H1 (cell line): ENCODE results near the gene LCE2D. TPM values are rescaled to one million over a fixed set of nuclear protein-coding genes. Genes with fewer than 3 reads are reported as not detected.

ENCODE experiments used
- CTCF ChIA-PET: fragments of 300-600 bp; sonication (Branson Sonifier 250); formaldehyde crosslinking; loops from one replicate; lab custom pipeline; 2021; ENCODE audit not compliant: partially characterized antibody; lab: Charles Lee
- POLR2A ChIA-PET: fragments of 300-600 bp; sonication (Branson Sonifier 250); formaldehyde crosslinking; loops from one replicate; lab custom pipeline; 2021; ENCODE audit warnings: inconsistent platforms; ENCODE audit not compliant: partially characterized antibody; lab: Charles Lee
- DNase-seq, 2 experiments: peaks; one replicate each; pipeline versions ENCODE4 v3.0.0 to v3.0.0-alpha.2; 2010 to 2022; ENCODE audit warnings: low spot score in 2 of 2, low read depth in 1 of 2, mixed read lengths in 1 of 2
- FAIRE-seq: peaks from 2 replicates; lab custom pipeline; 2011; peaks lifted over from hg19 to GRCh38; lab: Jason Lieb, UNC
- H2AFZ ChIP-seq: 2 replicates; pipeline ENCODE4 v1.8.1; 2012; ENCODE audit warnings: low read length, inconsistent platforms
- H2AK5ac ChIP-seq: 2 replicates; pipeline ENCODE4 v1.6.1; 2013; ENCODE audit warnings: low read depth, low read length
- H2BK120ac ChIP-seq: replicated peaks from 2 replicates; pipeline ENCODE3; 2013; ENCODE audit warnings: low read depth, low read length, inconsistent platforms
- H2BK12ac ChIP-seq: 2 replicates; pipeline ENCODE4 v1.6.1; 2013; ENCODE audit warnings: low read depth, low read length
- H2BK15ac ChIP-seq: 2 replicates; pipeline ENCODE4 v1.6.1; 2013; ENCODE audit warnings: low read length
- H2BK20ac ChIP-seq: 2 replicates; pipeline ENCODE4 v1.6.1; 2013; ENCODE audit warnings: low read length
- H2BK5ac ChIP-seq: 2 replicates; pipeline ENCODE4 v1.6.1; 2013; ENCODE audit warnings: low read depth, low read length
- H3K14ac ChIP-seq: 2 replicates; pipeline ENCODE4 v1.6.1; 2013; ENCODE audit warnings: inconsistent platforms; ENCODE audit not compliant: insufficient read length
- H3K18ac ChIP-seq: 2 replicates; pipeline ENCODE4 v1.6.1; 2013; ENCODE audit warnings: low read length; ENCODE audit errors: extremely low read depth
- H3K23ac ChIP-seq: 2 replicates; pipeline ENCODE4 v1.6.1; 2013; ENCODE audit warnings: inconsistent platforms; ENCODE audit not compliant: insufficient read length
- H3K23me2 ChIP-seq: 2 replicates; pipeline ENCODE4 v1.6.1; 2013; ENCODE audit warnings: low read depth, low read length
- H3K27ac ChIP-seq: 2 replicates; pipeline ENCODE4 v1.6.1; 2011; ENCODE audit warnings: low read depth, low read length, inconsistent platforms
- H3K27me3 ChIP-seq, 4 experiments: replicated peaks in 1 of 4; 1 replicate in 1 of 4; 2 replicates in 3 of 4; pipeline versions ENCODE4 v1.6.1 to v1.8.1; 2011 to 2013; ENCODE audit warnings: low read length in 3 of 4, mild to moderate bottlenecking in 3 of 4, inconsistent platforms in 2 of 4, mixed read lengths in 2 of 4, moderate library complexity in 1 of 4; ENCODE audit not compliant: control insufficient read depth in 3 of 4, insufficient read depth in 3 of 4; ENCODE audit errors: extremely low read depth in 1 of 4
- H3K36me3 ChIP-seq, 4 experiments: 2 replicates each; pipeline versions ENCODE4 v1.6.1 to v1.8.1; 2011 to 2013; ENCODE audit warnings: mild to moderate bottlenecking in 4 of 4, low read length in 3 of 4, moderate library complexity in 2 of 4, control low read depth in 1 of 4, inconsistent platforms in 1 of 4; ENCODE audit not compliant: insufficient read depth in 4 of 4, control insufficient read depth in 2 of 4
- H3K4ac ChIP-seq: replicated peaks from 2 replicates; pipeline ENCODE3; 2013; ENCODE audit warnings: low read length, low read depth, mixed read lengths, inconsistent platforms; ENCODE audit not compliant: insufficient read length
- H3K4me1 ChIP-seq, 4 experiments: replicated peaks in 1 of 4; 1 replicate in 1 of 4; 2 replicates in 3 of 4; pipeline versions ENCODE4 v1.6.1 to v1.8.1; 2011 to 2013; ENCODE audit warnings: low read length in 3 of 4, inconsistent platforms in 2 of 4, mixed read lengths in 1 of 4; ENCODE audit not compliant: insufficient read depth in 4 of 4, control insufficient read depth in 3 of 4
- H3K4me2 ChIP-seq, 2 experiments: 2 replicates each; pipeline versions ENCODE4 v1.6.1 to v1.8.1; 2011 to 2013; ENCODE audit warnings: low read depth in 2 of 2, low read length in 2 of 2, control low read depth in 1 of 2, inconsistent platforms in 1 of 2, mild to moderate bottlenecking in 1 of 2; ENCODE audit not compliant: insufficient read depth in 1 of 2
- H3K4me3 ChIP-seq, 4 experiments: fragments of 200-600, 300-600 bp in 1 of 4; sonication (generic), shearing (Covaris generic), sonication (Bioruptor Twin) in 1 of 4; 2 replicates each; pipeline versions ENCODE4 v1.5.1 to v1.8.1; 2011 to 2016; ENCODE audit warnings: low read length in 4 of 4, low read depth in 3 of 4, control low read depth in 2 of 4, inconsistent platforms in 2 of 4, mild to moderate bottlenecking in 2 of 4, mixed read lengths in 1 of 4, moderate library complexity in 1 of 4; ENCODE audit not compliant: insufficient read depth in 2 of 4; ENCODE audit errors: extremely low read depth in 1 of 4
- H3K56ac ChIP-seq: replicated peaks from 2 replicates; pipeline ENCODE3; 2013; ENCODE audit warnings: low read depth, mild to moderate bottlenecking, mixed read lengths, low read length, inconsistent platforms; ENCODE audit not compliant: insufficient read length
- H3K79me1 ChIP-seq: 2 replicates; pipeline ENCODE4 v1.6.1; 2013; ENCODE audit warnings: low read depth, low read length, control low read depth
- H3K79me2 ChIP-seq, 2 experiments: 2 replicates each; pipeline versions ENCODE4 v1.6.1 to v1.8.1; 2012 to 2013; ENCODE audit warnings: low read length in 2 of 2, mild to moderate bottlenecking in 2 of 2, inconsistent platforms in 1 of 2; ENCODE audit not compliant: insufficient read depth in 2 of 2, control insufficient read depth in 1 of 2
- H3K9ac ChIP-seq, 4 experiments: replicated peaks in 1 of 4; 1 replicate in 1 of 4; 2 replicates in 3 of 4; pipeline versions ENCODE4 v1.6.1 to v1.8.1; 2011 to 2013; ENCODE audit warnings: low read depth in 3 of 4, low read length in 3 of 4, control low read depth in 2 of 4, mild to moderate bottlenecking in 2 of 4, moderate library complexity in 2 of 4, inconsistent platforms in 1 of 4; ENCODE audit errors: extremely low read depth in 1 of 4
- H3K9me3 ChIP-seq, 2 experiments: 2 replicates each; pipeline versions ENCODE4 v1.6.1 to v1.8.1; 2012 to 2013; ENCODE audit warnings: mild to moderate bottlenecking in 2 of 2, moderate library complexity in 2 of 2, control low read depth in 1 of 2, inconsistent platforms in 1 of 2, low read depth in 1 of 2, low read length in 1 of 2, mixed read lengths in 1 of 2; ENCODE audit not compliant: insufficient read depth in 2 of 2
- H4K20me1 ChIP-seq, 2 experiments: replicated peaks in 1 of 2; 2 replicates each; pipeline versions ENCODE3 to v1.8.1; 2011 to 2013; ENCODE audit warnings: inconsistent platforms in 2 of 2, low read length in 2 of 2, mild to moderate bottlenecking in 1 of 2; ENCODE audit not compliant: insufficient read depth in 2 of 2, control insufficient read depth in 1 of 2
- H4K5ac ChIP-seq: 2 replicates; pipeline ENCODE4 v1.6.1; 2013; ENCODE audit warnings: low read length, low read depth, mixed read lengths, inconsistent platforms; ENCODE audit not compliant: insufficient read length
- H4K8ac ChIP-seq: 2 replicates; pipeline ENCODE4 v1.8.0; 2013; ENCODE audit warnings: mild to moderate bottlenecking, moderate library complexity, low read length, inconsistent platforms; ENCODE audit not compliant: insufficient read depth; ENCODE audit errors: extremely low read depth
- H4K91ac ChIP-seq: replicated peaks from 2 replicates; pipeline ENCODE3; 2013; ENCODE audit warnings: low read length, mixed read lengths, inconsistent platforms; ENCODE audit not compliant: insufficient read length
- ASH2L ChIP-seq: fragments of 200-600, 300-600 bp; sonication (generic); IDR thresholded peaks from one replicate; pipeline ENCODE4 v1.7.1; 2017; ENCODE audit warnings: low read length
- BACH1 ChIP-seq: IDR thresholded peaks from 2 replicates; pipeline ENCODE4 v1.6.1; 2012; ENCODE audit warnings: low read length, improper control_type of control experiment
- CBX5 ChIP-seq: fragments of 300-800, 300-1000 bp; sonication (generic); IDR thresholded peaks from 2 replicates; pipeline ENCODE4 v1.7.1; 2016; ENCODE audit warnings: antibody characterized with exemption, low read length, low read depth
- EGR1 ChIP-seq: IDR thresholded peaks from 2 replicates; pipeline ENCODE4 v1.6.1; 2011; ENCODE audit warnings: low read depth, low read length, borderline replicate concordance
- GABPA ChIP-seq: IDR thresholded peaks from 2 replicates; pipeline ENCODE4 v1.6.1; 2011; ENCODE audit warnings: mild to moderate bottlenecking, low read length, moderate library complexity, borderline replicate concordance; ENCODE audit not compliant: insufficient read depth
- HDAC2 ChIP-seq, 2 experiments: fragments of 300-600 bp in 1 of 2; sonication (generic) in 1 of 2; IDR thresholded peaks; 2 replicates each; pipeline ENCODE4 v1.6.1; 2011 to 2012; ENCODE audit warnings: low read depth in 2 of 2, low read length in 2 of 2, mild to moderate bottlenecking in 2 of 2, moderate library complexity in 2 of 2, borderline replicate concordance in 1 of 2, inconsistent platforms in 1 of 2
- PHF8 ChIP-seq: fragments of 200-600 bp; sonication (generic); conservative IDR thresholded peaks from 2 replicates; pipeline ENCODE4 v1.7.1; 2012; ENCODE audit warnings: low read depth, mild to moderate bottlenecking, inconsistent platforms, low read length, moderate library complexity
- SRF ChIP-seq: IDR thresholded peaks from 2 replicates; pipeline ENCODE4 v1.6.1; 2011; ENCODE audit warnings: mild to moderate bottlenecking, low read depth, low read length, moderate library complexity
- TBP ChIP-seq: IDR thresholded peaks from 2 replicates; pipeline ENCODE4 v1.6.1; 2011; ENCODE audit warnings: low read depth, low read length, improper control_type of control experiment
- YY1 ChIP-seq: IDR thresholded peaks from 2 replicates; pipeline ENCODE4 v1.6.1; 2011; ENCODE audit warnings: low read depth, mild to moderate bottlenecking, low read length
- WGBS, 2 experiments: shearing (Covaris generic) in 1 of 2; methylation state at CpG; one replicate each; pipeline versions ENCODE4 v1.1.6 to v1.1.7; 2013 to 2015; ENCODE audit warnings: low lambda C conversion rate in 2 of 2, mixed read lengths in 2 of 2, inconsistent platforms in 1 of 2, low coverage in 1 of 2, missing lambda C conversion rate in 1 of 2; ENCODE audit not compliant: insufficient replicate concordance in 2 of 2, insufficient coverage in 1 of 2, insufficient read length in 1 of 2; ENCODE audit errors: extremely low coverage in 1 of 2, missing lambda C conversion rate in 1 of 2; 5-methylcytosine and 5-hydroxymethylcytosine counted together
- polyA plus RNA-seq, 7 experiments: library from polyadenylated mRNA; depleted of rRNA in 3 of 7; stranded (reverse) in 5 of 7; unstranded in 2 of 7; fragments of >200 nt in 5 of 7; fragments of 200-250 nt in 2 of 7; gene quantifications; 1 replicate in 5 of 7; 2 replicates in 1 of 7; 4 replicates in 1 of 7; pipeline versions ENCODE4 v1.2.1 to v1.2.3, GENCODE V29; 2011 to 2013; ENCODE audit warnings: missing spikeins in 2 of 7, mixed read lengths in 2 of 7
- total RNA-seq: library from RNA; stranded (reverse); fragmentation: NEBNext Ultra II Directional; extraction: Animal tissue kit (Norgen Biotek cat#: 25700); gene quantifications from 2 replicates; pipeline ENCODE4 v1.2.1, GENCODE V29; 2021
- TF ChIP-seq, protein P1 (sequence below): IDR thresholded peaks from 2 replicates; pipeline ENCODE4 v1.6.1; 2012; ENCODE audit warnings: inconsistent platforms

The LCE2D gene
- total and polyA plus RNA-seq, 2 of the 8 experiments (the other 6 are each of a cell fraction or from before 2014, with no cell fraction given), result not detected

- Histone ChIP-seq H3K4ac (no peak overlapping the region), H3K23ac (no peak overlapping the region), H2BK12ac (no peak overlapping the region), H2AK5ac (no peak overlapping the region), H3K36me3 (no peaks in the 10 kb centered on the region; a peak in 1 of 8 replicates), H2AFZ (no peak overlapping the region), H4K8ac (no peak overlapping the region), H2BK120ac (no peak overlapping the region), H2BK5ac (no peak overlapping the region), H4K91ac (no peak overlapping the region), H3K27ac (no peak overlapping the region), H3K27me3 (no peaks in the 10 kb centered on the region), H3K56ac (no peak overlapping the region), H3K18ac (no peak overlapping the region), H3K4me3 (no peak overlapping the region), H2BK15ac (no peak overlapping the region), H3K23me2 (no peaks in the 10 kb centered on the region), H2BK20ac (no peak overlapping the region), H3K79me2 (no peaks in the 10 kb centered on the region), H3K9ac (no peak overlapping the region), H3K79me1 (no peaks in the 10 kb centered on the region), H3K4me2 (no peak overlapping the region), H3K4me1 (no peaks in the 10 kb centered on the region), H4K5ac (no peak overlapping the region), H3K14ac (no peak overlapping the region), H3K9me3 (peaks cover 70 to 85% of the 10 kb centered on the region in 2 experiments), H4K20me1 (no peaks in the 10 kb centered on the region)
- CTCF ChIA-PET, result no interaction called here
- POLR2A ChIA-PET, result no interaction called here
- 72% methylated on average over 3 of the region's 3 CpGs; no CpG with 5 or more reads in 1 of the 2 experiments for WGBS, 2 experiments
- FAIRE-seq, result no peak
- no peak for TF ChIP-seq EGR1
- no peak for TF ChIP-seq YY1
- no peak for TF ChIP-seq SRF
- TF ChIP-seq GABPA, result no peak
- TF ChIP-seq, protein P1, sequence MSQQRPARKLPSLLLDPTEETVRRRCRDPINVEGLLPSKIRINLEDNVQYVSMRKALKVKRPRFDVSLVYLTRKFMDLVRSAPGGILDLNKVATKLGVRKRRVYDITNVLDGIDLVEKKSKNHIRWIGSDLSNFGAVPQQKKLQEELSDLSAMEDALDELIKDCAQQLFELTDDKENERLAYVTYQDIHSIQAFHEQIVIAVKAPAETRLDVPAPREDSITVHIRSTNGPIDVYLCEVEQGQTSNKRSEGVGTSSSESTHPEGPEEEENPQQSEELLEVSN, result no peak
- TF ChIP-seq BACH1, result no peak
- no peak for TF ChIP-seq HDAC2 (IDR thresholded peaks at IDR 0.05; ENCODE audit: borderline replicate concordance in 1 of 2, low read depth in 2 of 2, low read length in 2 of 2)
- no peak for TF ChIP-seq ASH2L
- no peak for TF ChIP-seq TBP
- no peak for TF ChIP-seq CBX5
- no peak for TF ChIP-seq PHF8
- DNase-seq, result no peak
Measured at GRCh38 chr1:152645146-152645545, 18.0 kb upstream of the LCE2D start.
